ENCODE results near the gene IQCK.

GRCh38 chr16:19678804-19679203 is 39.3 kb upstream of the IQCK start:
- no peak for TF ChIP-seq EP300 (IDR thresholded peaks at IDR 0.05)
- no peak for TF ChIP-seq CTCF (IDR thresholded peaks at IDR 0.05)

Measured in upper lobe of left lung (tissue), 4 donors.